Testis (tissue), 3 donors: ENCODE results near the gene BOD1L1. TPM values are rescaled to one million over a fixed set of nuclear protein-coding genes. Genes with fewer than 3 reads are reported as not detected.

Source experiments
- DNase-seq: peaks from one replicate; pipeline ENCODE4 v3.0.0-alpha.2; 2019
- H3K27ac ChIP-seq, 2 donors: fragments of 200-600 bp; sonication (generic); one replicate each; pipeline ENCODE4 v1.5.1; 2019
- H3K27me3 ChIP-seq: fragments of 200-600 bp; sonication (generic); one replicate; pipeline ENCODE4 v1.5.1; 2019
- H3K36me3 ChIP-seq: fragments of 200-600 bp; sonication (generic); one replicate; pipeline ENCODE4 v1.5.1; 2017; ENCODE audit warnings: low read depth; ENCODE audit errors: missing control alignments
- H3K4me1 ChIP-seq: fragments of 200-600 bp; sonication (generic); one replicate; pipeline ENCODE4 v1.5.1; 2019
- H3K4me3 ChIP-seq, 2 donors: fragments of 200-600 bp; sonication (generic); one replicate each; pipeline ENCODE4 v1.5.1; 2017 to 2019
- H3K9me3 ChIP-seq: fragments of 200-600 bp; sonication (generic); one replicate; pipeline ENCODE4 v1.5.1; 2017
- POLR2A ChIP-seq: fragments of 450-650 bp; IDR thresholded peaks from one replicate; pipeline ENCODE4 v1.6.1; 2017; ENCODE audit warnings: antibody characterized with exemption, mild to moderate bottlenecking, moderate library complexity
- WGBS, 2 donors: methylation state at CpG; one replicate each; pipeline ENCODE4 v1.1.5; 2018; 5-methylcytosine and 5-hydroxymethylcytosine counted together
- intact Hi-C: fragments of 100-400 bp; cut with DNase I; formaldehyde crosslinking; loops from one replicate; pipeline ENCODE4 v1.15.1; 2023; ENCODE audit warnings: low total_unique reads
- polyA plus RNA-seq: library from polyadenylated mRNA; stranded (reverse); fragments of 350-450 nt; fragmentation: Illumina TruSeq; extraction: RNeasy Lipid Tissue Mini Kit (QIAGEN cat#74804); gene quantifications from one replicate; pipeline ENCODE4 v1.2.3, GENCODE V29; 2014; ENCODE audit warnings: low read depth, low replicate concordance; ENCODE audit not compliant: insufficient read depth
- total RNA-seq, 2 donors: library from RNA; depleted of rRNA; stranded (reverse); fragments of >200 nt; gene quantifications; one replicate each; pipeline ENCODE4 v1.2.3, GENCODE V29; 2016
- TF ChIP-seq, protein P1 (sequence below), 3 experiments: fragments of 450-650 bp in 2 of 3; fragments of 200-600 bp in 1 of 3; sonication (generic) in 1 of 3; IDR thresholded peaks; one replicate each; pipeline ENCODE4 v1.5.1; 2016 to 2019; ENCODE audit warnings: antibody characterized with exemption in 3 of 3, mild to moderate bottlenecking in 2 of 3, moderate library complexity in 1 of 3

The BOD1L1 gene
- total and polyA plus RNA-seq, 3 donors from 2014 or later, result 14.7 to 108 (median 98.1) TPM

DNA sequence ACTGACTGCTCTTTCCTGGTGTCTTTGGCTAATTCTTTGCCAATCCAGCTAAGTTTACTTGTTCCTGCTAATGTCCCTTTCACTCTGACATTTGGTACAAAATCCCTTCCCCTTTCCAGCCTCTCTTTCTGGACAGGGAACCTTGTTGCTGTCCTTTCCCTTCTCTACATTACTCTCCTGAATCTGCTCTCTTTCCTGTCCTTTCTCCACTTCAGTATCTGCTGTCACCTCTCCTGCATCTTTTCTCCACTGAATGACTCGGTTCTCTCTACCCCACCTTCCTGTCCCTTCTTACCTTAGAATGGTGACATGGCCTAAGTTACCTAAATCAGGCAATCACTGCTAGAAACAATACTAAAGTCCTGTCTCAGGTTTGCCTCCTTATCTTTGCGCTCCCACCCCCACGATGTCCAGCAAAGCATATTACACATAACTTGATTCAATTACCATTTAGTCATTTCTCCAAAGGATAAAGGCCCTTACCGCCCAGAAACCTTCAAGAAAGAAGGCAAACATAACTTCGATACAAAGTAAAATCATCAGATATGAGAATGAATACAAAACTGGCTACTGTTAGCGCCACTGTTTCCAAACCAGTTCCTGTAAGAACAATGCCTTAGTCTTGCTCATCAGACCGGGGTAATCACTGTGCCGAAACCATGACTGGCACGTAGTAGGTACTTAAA, 890 bp downstream of the BOD1L1 start:
- no peak for TF ChIP-seq POLR2A
- TF ChIP-seq, protein P1, sequence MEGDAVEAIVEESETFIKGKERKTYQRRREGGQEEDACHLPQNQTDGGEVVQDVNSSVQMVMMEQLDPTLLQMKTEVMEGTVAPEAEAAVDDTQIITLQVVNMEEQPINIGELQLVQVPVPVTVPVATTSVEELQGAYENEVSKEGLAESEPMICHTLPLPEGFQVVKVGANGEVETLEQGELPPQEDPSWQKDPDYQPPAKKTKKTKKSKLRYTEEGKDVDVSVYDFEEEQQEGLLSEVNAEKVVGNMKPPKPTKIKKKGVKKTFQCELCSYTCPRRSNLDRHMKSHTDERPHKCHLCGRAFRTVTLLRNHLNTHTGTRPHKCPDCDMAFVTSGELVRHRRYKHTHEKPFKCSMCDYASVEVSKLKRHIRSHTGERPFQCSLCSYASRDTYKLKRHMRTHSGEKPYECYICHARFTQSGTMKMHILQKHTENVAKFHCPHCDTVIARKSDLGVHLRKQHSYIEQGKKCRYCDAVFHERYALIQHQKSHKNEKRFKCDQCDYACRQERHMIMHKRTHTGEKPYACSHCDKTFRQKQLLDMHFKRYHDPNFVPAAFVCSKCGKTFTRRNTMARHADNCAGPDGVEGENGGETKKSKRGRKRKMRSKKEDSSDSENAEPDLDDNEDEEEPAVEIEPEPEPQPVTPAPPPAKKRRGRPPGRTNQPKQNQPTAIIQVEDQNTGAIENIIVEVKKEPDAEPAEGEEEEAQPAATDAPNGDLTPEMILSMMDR (IDR thresholded peaks at IDR 0.05), result no peak
- 1 to 3% methylated on average over 9 of the region's 9 CpGs for WGBS, 2 donors
- Histone ChIP-seq H3K4me1 (peaks cover 28% of the 10 kb centered on the region), H3K27ac (peak overlapping the region; percentile 52 to 92), H3K4me3 (peak overlapping the region; percentile 76 to 80), H3K9me3 (no peaks in the 10 kb centered on the region), H3K36me3 (no peaks in the 10 kb centered on the region), H3K27me3 (no peaks in the 10 kb centered on the region)
- intact Hi-C loops, result no loop called here
- DNase-seq, result peak; percentile 56

DNA sequence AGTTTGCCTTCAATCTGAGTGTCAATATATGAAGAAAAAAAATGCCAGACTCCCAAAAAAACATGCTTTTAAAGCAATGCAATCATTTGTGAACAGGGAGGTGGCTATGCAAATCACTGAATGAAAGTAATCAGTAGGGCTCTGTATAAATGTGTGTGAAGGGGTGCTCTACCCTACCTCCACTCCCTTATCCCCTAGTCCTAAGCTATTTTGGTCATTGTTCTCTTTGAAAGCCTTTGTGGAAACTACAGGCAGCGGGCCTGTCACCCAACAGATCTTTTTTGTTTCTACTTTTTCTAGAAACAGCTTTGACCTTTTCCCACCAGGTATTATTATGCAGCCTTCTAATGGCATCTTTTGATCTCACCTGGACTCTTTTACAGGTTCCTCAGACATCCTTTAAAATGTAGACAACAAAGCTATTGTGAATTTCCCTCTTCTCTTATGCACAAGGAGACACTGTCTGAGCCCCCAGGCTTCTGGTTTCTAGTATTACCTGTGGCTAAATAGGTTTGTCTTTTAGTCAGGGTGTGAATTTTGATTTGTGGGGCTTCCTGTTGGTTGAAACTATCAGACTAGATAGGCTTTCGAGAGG, 9.2 kb downstream of the BOD1L1 start:
- TF ChIP-seq POLR2A, result no peak
- TF ChIP-seq, protein P1 (IDR thresholded peaks at IDR 0.05), result no peak
- Histone ChIP-seq H3K4me1 (no peaks in the 10 kb centered on the region), H3K4me3 (no peak overlapping the region), H3K27ac (no peak overlapping the region), H3K9me3 (no peaks in the 10 kb centered on the region), H3K27me3 (no peaks in the 10 kb centered on the region), H3K36me3 (no peaks in the 10 kb centered on the region)
- intact Hi-C loops, result no loop called here
- 81 to 93% methylated on average over 2 of the region's 2 CpGs for WGBS, 2 donors
- DNase-seq, result no peak

DNA sequence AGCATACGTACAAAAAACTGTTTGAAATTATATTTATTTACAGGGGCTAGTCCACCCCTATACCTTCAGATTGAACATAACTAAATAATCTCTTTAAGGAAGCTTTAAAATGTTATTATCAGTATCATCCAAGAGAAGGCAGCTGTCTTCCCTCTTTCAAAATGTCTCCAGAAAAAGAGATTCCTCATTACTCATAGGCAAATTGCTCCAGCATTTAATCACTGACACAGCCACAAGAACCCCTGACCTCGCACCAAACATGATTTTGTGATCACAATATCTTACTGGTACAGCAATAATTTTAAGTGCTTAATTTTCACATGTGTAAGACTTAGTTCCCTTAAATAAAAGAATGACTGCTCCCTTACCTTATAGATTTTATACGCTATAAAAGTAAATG, 9.7 kb downstream of the BOD1L1 start:
- no peaks in the 10 kb centered on the region for H3K27me3 ChIP-seq
- no peak for TF ChIP-seq POLR2A
- TF ChIP-seq, protein P1 (IDR thresholded peaks at IDR 0.05), result no peak
- H3K4me3 ChIP-seq, result no peak overlapping the region
- H3K36me3 ChIP-seq, result no peaks in the 10 kb centered on the region
- 60 to 79% methylated on average over 3 of the region's 3 CpGs for WGBS, 2 donors
- no peak for DNase-seq
- intact Hi-C loops, result no loop called here
- H3K27ac ChIP-seq, result no peak overlapping the region
- no peaks in the 10 kb centered on the region for H3K4me1 ChIP-seq
- H3K9me3 ChIP-seq, result no peaks in the 10 kb centered on the region

DNA sequence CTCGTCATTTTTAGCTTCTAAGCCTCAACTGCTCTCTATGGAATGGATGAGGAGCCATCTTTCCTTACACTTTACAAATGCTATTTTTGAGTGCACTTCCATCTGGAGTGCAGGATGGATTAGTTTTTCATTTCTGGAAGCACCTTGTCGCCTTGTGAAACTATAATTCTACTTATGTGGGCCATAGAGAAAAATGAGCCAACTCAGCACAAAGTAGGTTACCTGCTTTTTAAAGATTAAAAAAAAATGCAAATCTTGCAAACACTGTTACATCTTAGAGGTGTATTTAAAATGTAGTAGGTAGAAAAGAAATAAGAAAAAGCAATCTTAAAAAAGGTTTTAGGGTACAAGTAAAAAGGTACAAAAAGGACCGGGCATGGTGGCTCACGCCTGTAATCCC, 10.9 kb downstream of the BOD1L1 start:
- intact Hi-C loops, result no loop called here
- 96 to 97% methylated on average over 4 of the region's 4 CpGs for WGBS, 2 donors
- Histone ChIP-seq H3K9me3 (no peaks in the 10 kb centered on the region), H3K27ac (no peak overlapping the region), H3K27me3 (no peaks in the 10 kb centered on the region), H3K4me1 (no peaks in the 10 kb centered on the region), H3K4me3 (no peak overlapping the region), H3K36me3 (no peaks in the 10 kb centered on the region)
- DNase-seq, result no peak
- no peak for TF ChIP-seq POLR2A
- TF ChIP-seq, protein P1 (IDR thresholded peaks at IDR 0.05), result no peak

DNA sequence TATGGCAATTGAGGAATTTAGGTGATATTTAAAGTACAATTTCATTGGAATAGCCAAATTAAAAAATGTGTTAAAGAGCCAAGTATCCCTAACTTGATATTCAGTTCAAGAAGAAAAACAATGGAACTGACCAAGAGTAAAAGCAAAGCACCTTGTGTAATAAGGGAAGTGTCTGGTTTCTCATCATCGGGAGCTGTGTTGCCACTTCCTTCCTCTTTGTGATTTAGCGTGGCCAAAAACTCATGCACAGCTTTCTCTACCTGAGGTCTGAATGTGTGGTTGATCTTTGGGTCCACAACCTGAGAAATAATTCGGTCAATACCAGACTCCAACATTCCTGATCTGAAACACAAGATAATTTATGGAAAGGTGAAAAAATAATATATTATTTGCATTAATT, 12.4 kb downstream of the BOD1L1 start:
- TF ChIP-seq POLR2A, result no peak
- TF ChIP-seq, protein P1 (IDR thresholded peaks at IDR 0.05), result no peak
- intact Hi-C loops, result no loop called here
- WGBS, 2 donors, result 90 to 92% methylated on average over 3 of the region's 3 CpGs
- Histone ChIP-seq H3K27ac (no peak overlapping the region), H3K4me1 (no peaks in the 10 kb centered on the region), H3K9me3 (no peaks in the 10 kb centered on the region), H3K4me3 (no peak overlapping the region), H3K36me3 (no peaks in the 10 kb centered on the region), H3K27me3 (no peaks in the 10 kb centered on the region)
- no peak for DNase-seq
